NCI-H1694 treated with DMSO at 0.1 percent for 48 hours (cell line): Measurements from ENCODE around the gene ZDHHC7.
"Not testable (repeated sequence)": the region's sequence is repeated elsewhere in the genome, so short reads cannot be mapped to it uniquely, and the experiment has no call there.

Source experiments
- DNase-seq: peaks from one replicate; lab custom pipeline; 2025; lab: John Stamatoyannopoulos, UW

ZDHHC7 gene

GRCh38 chr16:84938616-84939015, 72.7 kb downstream of the ZDHHC7 start:
- DNase-seq = not testable (repeated sequence)

GRCh38 chr16:84937196-84938005, 73.9 kb downstream of the ZDHHC7 start:
- no peak for DNase-seq

- DNase-seq = no peak
Observed at GRCh38 chr16:84933774-84934631, 77.3 kb downstream of the ZDHHC7 start.

GRCh38 chr16:84932681-84933080, 78.7 kb downstream of the ZDHHC7 start:
- DNase-seq = peak; percentile 32

GRCh38 chr16:84931506-84931905, 79.8 kb downstream of the ZDHHC7 start:
- no peak for DNase-seq

GRCh38 chr16:84931107-84931494, 80.2 kb downstream of the ZDHHC7 start:
- no peak for DNase-seq

GRCh38 chr16:84930298-84931106, 80.8 kb downstream of the ZDHHC7 start:
- no peak for DNase-seq

- no peak for DNase-seq
Observed at GRCh38 chr16:84929421-84930297, 81.7 kb downstream of the ZDHHC7 start.

GRCh38 chr16:84928679-84929420, 82.5 kb downstream of the ZDHHC7 start:
- no peak for DNase-seq

GRCh38 chr16:84927621-84928591, 83.4 kb downstream of the ZDHHC7 start:
- DNase-seq = no peak

- no peak for DNase-seq
Observed at GRCh38 chr16:84926462-84926861, 84.9 kb downstream of the ZDHHC7 start.

GRCh38 chr16:84925773-84926372, 85.5 kb downstream of the ZDHHC7 start:
- no peak for DNase-seq

GRCh38 chr16:84925092-84925772, 86.1 kb downstream of the ZDHHC7 start:
- peak; percentile 17 for DNase-seq

- no peak for DNase-seq
Observed at GRCh38 chr16:84924331-84925091, 86.8 kb downstream of the ZDHHC7 start.
